WERI-Rb-1 (cell line): Measurements from ENCODE around the gene TPPP.

Experiments used
- DNase-seq: peaks from one replicate; pipeline ENCODE4 v3.0.0-alpha.2; 2020
- H3K27ac ChIP-seq: fragments of 250-450 bp; sonication (Bioruptor Pico); 2 replicates; pipeline ENCODE4 v1.5.1; 2020; ENCODE audit warnings: mild to moderate bottlenecking, moderate library complexity
- H3K27me3 ChIP-seq: fragments of 250-450 bp; sonication (Bioruptor Pico); 2 replicates; pipeline ENCODE4 v1.5.1; 2021; ENCODE audit warnings: mild to moderate bottlenecking, low read depth, moderate library complexity; ENCODE audit not compliant: insufficient read depth, severe bottlenecking
- H3K36me3 ChIP-seq: fragments of 250-450 bp; sonication (Bioruptor Pico); 2 replicates; pipeline ENCODE4 v1.5.1; 2020; ENCODE audit warnings: mild to moderate bottlenecking, moderate library complexity
- H3K4me3 ChIP-seq: 2 replicates; pipeline ENCODE4 v1.5.1; 2011; ENCODE audit warnings: low read depth, mild to moderate bottlenecking, control low read depth, low read length
- H3K9me3 ChIP-seq: fragments of 250-450 bp; sonication (Bioruptor Pico); 2 replicates; pipeline ENCODE4 v1.5.1; 2021; ENCODE audit warnings: mild to moderate bottlenecking, moderate library complexity; ENCODE audit not compliant: severe bottlenecking
- CTCF ChIP-seq: IDR thresholded peaks from 2 replicates; pipeline ENCODE4 v1.5.1; 2011; ENCODE audit warnings: low read depth, mild to moderate bottlenecking, control low read depth, inconsistent platforms, low read length

TPPP gene

GRCh38 chr5:626850-627249 lies 66.3 kb downstream of the TPPP start:
- no peak for TF ChIP-seq CTCF
- Histone ChIP-seq H3K4me3 (no peak overlapping the region), H3K36me3 (peaks cover 65% of the 10 kb centered on the region), H3K27me3 (no peaks in the 10 kb centered on the region), H3K27ac (no peak overlapping the region), H3K9me3 (no peaks in the 10 kb centered on the region)
- no peak for DNase-seq

GRCh38 chr5:625516-625915 lies 67.6 kb downstream of the TPPP start:
- Histone ChIP-seq H3K27ac (no peak overlapping the region), H3K9me3 (no peaks in the 10 kb centered on the region), H3K27me3 (no peaks in the 10 kb centered on the region), H3K4me3 (no peak overlapping the region), H3K36me3 (peaks cover 79% of the 10 kb centered on the region)
- TF ChIP-seq CTCF: no peak
- DNase-seq: no peak

- TF ChIP-seq CTCF: no peak
- peaks cover 85% of the 10 kb centered on the region for H3K36me3 ChIP-seq
Observed at GRCh38 chr5:624951-625230, 68.3 kb downstream of the TPPP start.

GRCh38 chr5:624118-624950 lies 68.8 kb downstream of the TPPP start:
- H3K4me3 ChIP-seq: no peak overlapping the region
- no peak for DNase-seq
- no peaks in the 10 kb centered on the region for H3K27me3 ChIP-seq
- no peaks in the 10 kb centered on the region for H3K9me3 ChIP-seq
- H3K36me3 ChIP-seq: peaks cover 90% of the 10 kb centered on the region
- TF ChIP-seq CTCF: no peak
- no peak overlapping the region for H3K27ac ChIP-seq

More at GRCh38 chr5:624951-625230, 68.3 kb downstream of the TPPP start:
- H3K9me3 ChIP-seq: no peaks in the 10 kb centered on the region
- no peak for DNase-seq
- no peaks in the 10 kb centered on the region for H3K27me3 ChIP-seq
- no peak overlapping the region for H3K27ac ChIP-seq
- H3K4me3 ChIP-seq: no peak overlapping the region

GRCh38 chr5:623531-623930 lies 69.6 kb downstream of the TPPP start:
- H3K27ac ChIP-seq: no peak overlapping the region
- H3K36me3 ChIP-seq: peaks cover 94% of the 10 kb centered on the region
- DNase-seq: no peak
- no peak for TF ChIP-seq CTCF
- H3K9me3 ChIP-seq: no peaks in the 10 kb centered on the region
- no peak overlapping the region for H3K4me3 ChIP-seq
- no peaks in the 10 kb centered on the region for H3K27me3 ChIP-seq

- no peak for TF ChIP-seq CTCF
- Histone ChIP-seq H3K36me3 (peaks cover 96% of the 10 kb centered on the region), H3K9me3 (no peaks in the 10 kb centered on the region), H3K27ac (no peak overlapping the region), H3K27me3 (no peaks in the 10 kb centered on the region), H3K4me3 (no peak overlapping the region)
- no peak for DNase-seq
Observed at GRCh38 chr5:622946-623522, 70.1 kb downstream of the TPPP start.
